HFFc6 (cell line): Measurements from ENCODE around the gene PTPRE. TPM values are rescaled to one million over a fixed set of nuclear protein-coding genes. Genes with fewer than 3 reads are reported as not detected.

Source experiments
- DNase-seq: peaks from one replicate; pipeline ENCODE4 v3.0.0-alpha.2; 2018
- H3K27ac Mint-ChIP-seq: 2 replicates; pipeline ENCODE4 v1.8.0; 2020; ENCODE audit warnings: mild to moderate bottlenecking, mixed read lengths
- H3K27me3 Mint-ChIP-seq: 2 replicates; pipeline ENCODE4 v1.8.0; 2021; ENCODE audit warnings: mild to moderate bottlenecking, moderate library complexity, mixed read lengths; ENCODE audit not compliant: insufficient read depth
- H3K36me3 Mint-ChIP-seq: 2 replicates; pipeline ENCODE4 v1.8.0; 2021; ENCODE audit warnings: low read depth, mixed read lengths
- H3K4me1 Mint-ChIP-seq: 2 replicates; pipeline ENCODE4 v1.8.0; 2020; ENCODE audit warnings: low read depth, mixed read lengths
- H3K4me3 Mint-ChIP-seq: 2 replicates; pipeline ENCODE4 v1.8.0; 2020; ENCODE audit warnings: mild to moderate bottlenecking, moderate library complexity, mixed read lengths
- H3K9me3 Mint-ChIP-seq: 2 replicates; pipeline ENCODE4 v1.8.0; 2020; ENCODE audit warnings: mild to moderate bottlenecking, mixed read lengths
- total RNA-seq, 6 experiments: library from RNA; stranded (reverse); fragmentation: NEBNext Ultra II Directional; extraction: Animal tissue kit (Norgen Biotek cat#: 25700); gene quantifications; 2 replicates in 1 of 6; 3 replicates in 5 of 6; pipeline ENCODE4 v1.2.3, GENCODE V29; 2021
- TF ChIP-seq, protein P1 (sequence below): fragments of 200-600 bp; sonication (generic); IDR thresholded peaks from 2 replicates; pipeline ENCODE4 v1.5.0; 2021; ENCODE audit warnings: antibody characterized with exemption, mild to moderate bottlenecking

The PTPRE gene
- total RNA-seq, 6 experiments from 2014 or later, result 0.14 to 0.37 (median 0.15) TPM; not detected in 3

DNA sequence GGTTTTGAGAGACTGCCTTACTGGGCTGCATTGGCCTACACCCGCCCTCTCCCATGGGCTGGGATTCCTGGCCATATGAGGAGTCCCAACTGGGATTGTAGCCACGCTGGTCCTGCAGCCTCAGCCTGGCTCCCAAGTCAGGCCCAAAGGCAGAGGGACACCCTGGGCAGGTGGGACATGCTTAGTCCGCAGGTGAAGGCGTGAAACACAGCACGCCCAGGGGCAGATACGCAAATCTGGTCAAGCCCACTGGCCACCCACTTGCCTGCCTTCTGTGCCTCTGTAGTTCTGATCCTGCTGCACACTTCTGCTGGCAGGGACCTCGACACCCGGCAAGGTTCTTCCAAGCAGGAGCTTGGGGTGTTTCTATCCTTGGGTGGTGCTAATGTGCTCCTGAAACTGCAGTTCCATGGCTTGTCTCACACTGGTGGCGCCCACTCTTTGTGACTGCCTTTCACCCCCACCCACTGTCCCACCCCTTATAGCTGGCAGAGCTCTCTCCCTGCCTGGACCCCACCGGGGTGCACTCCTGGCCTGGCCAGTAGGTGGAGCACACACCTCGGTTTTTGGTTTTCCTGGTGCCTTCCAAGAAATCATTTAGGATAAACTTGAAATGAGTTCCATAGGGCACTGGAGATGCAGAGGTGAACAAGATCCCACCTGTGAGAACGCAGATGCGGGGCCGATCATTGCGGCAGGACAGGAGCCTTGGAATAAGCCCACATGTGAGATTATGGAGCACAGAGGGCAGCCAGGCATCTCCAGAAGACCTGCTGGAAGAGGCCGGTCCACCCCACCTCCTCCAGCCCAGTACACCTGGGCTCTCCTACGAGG is 171.4 kb downstream of the PTPRE start:
- Mint-ChIP-seq H3K9me3 (no peaks in the 10 kb centered on the region), H3K27me3 (peaks cover 18% of the 10 kb centered on the region), H3K27ac (no peak overlapping the region), H3K4me1 (no peaks in the 10 kb centered on the region), H3K4me3 (no peak overlapping the region), H3K36me3 (no peaks in the 10 kb centered on the region)
- peak; percentile 37 for DNase-seq
- TF ChIP-seq, protein P1, sequence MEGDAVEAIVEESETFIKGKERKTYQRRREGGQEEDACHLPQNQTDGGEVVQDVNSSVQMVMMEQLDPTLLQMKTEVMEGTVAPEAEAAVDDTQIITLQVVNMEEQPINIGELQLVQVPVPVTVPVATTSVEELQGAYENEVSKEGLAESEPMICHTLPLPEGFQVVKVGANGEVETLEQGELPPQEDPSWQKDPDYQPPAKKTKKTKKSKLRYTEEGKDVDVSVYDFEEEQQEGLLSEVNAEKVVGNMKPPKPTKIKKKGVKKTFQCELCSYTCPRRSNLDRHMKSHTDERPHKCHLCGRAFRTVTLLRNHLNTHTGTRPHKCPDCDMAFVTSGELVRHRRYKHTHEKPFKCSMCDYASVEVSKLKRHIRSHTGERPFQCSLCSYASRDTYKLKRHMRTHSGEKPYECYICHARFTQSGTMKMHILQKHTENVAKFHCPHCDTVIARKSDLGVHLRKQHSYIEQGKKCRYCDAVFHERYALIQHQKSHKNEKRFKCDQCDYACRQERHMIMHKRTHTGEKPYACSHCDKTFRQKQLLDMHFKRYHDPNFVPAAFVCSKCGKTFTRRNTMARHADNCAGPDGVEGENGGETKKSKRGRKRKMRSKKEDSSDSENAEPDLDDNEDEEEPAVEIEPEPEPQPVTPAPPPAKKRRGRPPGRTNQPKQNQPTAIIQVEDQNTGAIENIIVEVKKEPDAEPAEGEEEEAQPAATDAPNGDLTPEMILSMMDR, result peak; percentile 87

DNA sequence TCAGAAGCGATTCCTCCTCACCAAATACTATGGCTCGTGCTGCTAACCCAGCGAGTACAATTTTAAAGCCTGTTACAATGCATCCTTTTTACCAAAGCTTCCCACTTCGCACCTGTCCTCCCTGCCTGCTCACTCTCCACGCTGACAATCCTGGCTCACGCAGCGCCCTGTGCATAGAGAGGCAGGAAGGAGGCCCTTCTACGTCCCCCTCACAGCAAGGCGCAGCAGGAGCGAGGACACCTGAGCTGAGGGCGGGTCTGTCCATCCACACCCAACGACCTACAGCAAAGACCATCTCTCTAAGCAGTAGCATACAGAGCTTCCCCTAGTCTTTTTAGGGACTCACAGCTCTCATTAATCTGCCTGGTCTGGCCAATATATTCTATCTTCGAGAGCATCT is 173.3 kb downstream of the PTPRE start:
- DNase-seq, result no peak
- TF ChIP-seq, protein P1, result no peak
- H3K27ac Mint-ChIP-seq, result no peak overlapping the region
- H3K36me3 Mint-ChIP-seq, result no peaks in the 10 kb centered on the region
- no peak overlapping the region for H3K4me3 Mint-ChIP-seq
- H3K4me1 Mint-ChIP-seq, result peaks cover 5% of the 10 kb centered on the region; the same call in 1 of the 2 replicates
- H3K9me3 Mint-ChIP-seq, result no peaks in the 10 kb centered on the region
- peaks cover 30% of the 10 kb centered on the region for H3K27me3 Mint-ChIP-seq

DNA sequence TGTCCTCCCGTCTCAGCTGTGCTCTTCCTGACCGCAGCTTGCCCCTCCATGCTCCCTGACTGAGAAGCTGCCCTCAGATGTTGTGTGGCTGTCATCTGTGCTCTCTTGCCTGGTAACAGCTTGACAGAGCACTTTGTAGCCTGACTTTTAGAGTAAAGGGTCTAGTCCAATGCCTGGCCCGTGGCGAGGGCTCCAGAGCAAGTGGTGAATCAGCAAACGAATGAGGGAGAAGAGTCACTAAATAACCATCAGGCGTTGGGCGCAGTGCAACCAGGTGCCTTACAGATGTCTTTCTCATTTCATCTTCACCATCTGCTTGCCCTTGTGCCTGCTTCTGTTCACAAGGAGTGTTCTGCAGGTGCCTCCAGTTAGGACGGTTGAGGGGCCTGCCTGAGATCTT is 173.7 kb downstream of the PTPRE start:
- Mint-ChIP-seq H3K4me1 (peaks cover 5% of the 10 kb centered on the region; the same call in 1 of the 2 replicates), H3K36me3 (no peaks in the 10 kb centered on the region), H3K27ac (no peak overlapping the region), H3K4me3 (no peak overlapping the region), H3K9me3 (no peaks in the 10 kb centered on the region), H3K27me3 (peaks cover 29% of the 10 kb centered on the region)
- DNase-seq, result no peak
- TF ChIP-seq, protein P1, result no peak

DNA sequence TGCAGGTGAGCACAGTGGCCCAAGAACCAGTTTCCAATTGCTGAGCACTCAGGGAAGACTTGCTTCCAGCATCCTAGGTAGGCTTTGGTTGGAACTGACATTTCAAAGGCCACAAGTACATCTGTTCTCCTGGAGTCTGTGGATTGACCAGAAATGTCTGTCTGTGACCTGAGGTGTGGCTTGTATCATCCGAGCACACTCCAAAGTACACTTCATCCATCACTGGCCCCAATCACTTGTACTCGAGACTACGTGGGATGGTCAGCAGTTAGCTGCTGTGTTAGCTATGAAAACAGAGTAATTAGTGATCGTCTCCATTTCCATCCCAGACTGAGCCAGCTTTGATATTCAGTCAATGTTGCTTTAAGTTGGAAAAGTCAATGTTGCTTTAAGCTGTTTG is 174.3 kb downstream of the PTPRE start:
- Mint-ChIP-seq H3K27ac (no peak overlapping the region), H3K4me3 (no peak overlapping the region), H3K4me1 (peaks cover 5% of the 10 kb centered on the region; the same call in 1 of the 2 replicates), H3K9me3 (no peaks in the 10 kb centered on the region), H3K27me3 (peaks cover 31% of the 10 kb centered on the region), H3K36me3 (no peaks in the 10 kb centered on the region)
- DNase-seq, result no peak
- TF ChIP-seq, protein P1, result no peak

DNA sequence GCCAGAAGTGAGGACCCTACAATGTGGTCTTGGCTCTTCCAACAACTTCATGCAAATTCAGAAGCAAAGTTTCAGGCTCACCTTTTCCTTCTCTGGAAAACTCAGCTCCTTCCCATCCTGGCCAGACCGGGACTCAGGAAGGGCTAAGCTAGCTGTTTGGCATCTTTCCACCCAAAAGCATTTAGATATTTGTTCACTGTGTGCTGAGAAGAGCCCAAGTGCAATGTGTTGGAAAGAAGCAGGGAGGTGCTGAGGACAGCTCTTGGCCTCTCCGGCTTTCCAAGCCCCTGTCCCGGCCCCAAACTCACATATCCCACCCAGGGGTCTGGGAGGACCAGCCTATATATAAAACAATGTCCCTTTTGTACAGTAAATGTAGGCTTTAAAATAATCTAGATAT is 174.8 kb downstream of the PTPRE start:
- no peak overlapping the region for H3K27ac Mint-ChIP-seq
- H3K36me3 Mint-ChIP-seq, result no peaks in the 10 kb centered on the region
- H3K9me3 Mint-ChIP-seq, result no peaks in the 10 kb centered on the region
- TF ChIP-seq, protein P1, result no peak
- H3K4me3 Mint-ChIP-seq, result no peak overlapping the region
- H3K27me3 Mint-ChIP-seq, result peaks cover 30% of the 10 kb centered on the region
- no peak for DNase-seq
- H3K4me1 Mint-ChIP-seq, result peaks cover 6% of the 10 kb centered on the region
